ENCODE data around the gene CP. TPM values are rescaled to one million over a fixed set of nuclear protein-coding genes. Genes with fewer than 3 reads are reported as not detected.

Gene CP
- polyA plus RNA-seq, 3 donors: 0.04 TPM; not detected in 2

- H3K36me3 ChIP-seq (replicated peaks in 1 of 2; ENCODE audit: control insufficient read depth in 1 of 2, insufficient read depth in 2 of 2, low read length in 2 of 2): peaks cover 44 to 74% of the 10 kb centered on the region in 2 donors
- H2AFZ ChIP-seq (ENCODE audit: insufficient read depth, low read depth, low read length, poor library complexity, severe bottlenecking): peak overlapping the region; percentile 15
- H3K9ac ChIP-seq (ENCODE audit: insufficient read depth, low read length, poor library complexity, severe bottlenecking): no peak overlapping the region
- H3K27ac ChIP-seq (ENCODE audit: low read depth in 1 of 2, low read length in 2 of 2): peak overlapping the region; percentile 39 to 74
- intact Hi-C loops (cut with micrococcal nuclease): no loop called here
- no peak overlapping the region for H3K4me3 Mint-ChIP-seq
- H3K27ac Mint-ChIP-seq: peak overlapping the region in 6 of 7 donors; percentile 50 to 84 (median 68)
- no peaks in the 10 kb centered on the region for H3K9me3 Mint-ChIP-seq
- no peaks in the 10 kb centered on the region for H4K20me1 ChIP-seq (ENCODE audit: insufficient read depth, low read length)
- peak; percentile 41 to 51 (median 50) for DNase-seq
- no peaks in the 10 kb centered on the region for H3K9me3 ChIP-seq (replicated peaks in 1 of 2; ENCODE audit: control insufficient read depth in 1 of 2, insufficient read depth in 1 of 2, low read length in 2 of 2)
- H3K4me3 ChIP-seq (replicated peaks in 1 of 3; ENCODE audit: low read depth in 2 of 3, low read length in 3 of 3): no peak overlapping the region
- 0% methylated on average over 2 of the region's 2 CpGs for WGBS (ENCODE audit: insufficient coverage)
- TF ChIP-seq CTCF (IDR thresholded peaks at IDR 0.05): no peak
- H3K27me3 ChIP-seq (ENCODE audit: control insufficient read depth in 2 of 2, insufficient read depth in 2 of 2, low read length in 2 of 2): no peaks in the 10 kb centered on the region
- H3K27me3 Mint-ChIP-seq (ENCODE audit: low read depth in 3 of 3): no peaks in the 10 kb centered on the region
- H3K4me1 Mint-ChIP-seq: peaks cover 13% of the 10 kb centered on the region
- peaks cover 12% of the 10 kb centered on the region for H3K79me2 ChIP-seq (ENCODE audit: insufficient read depth, low read length)
- peaks cover 23 to 28% of the 10 kb centered on the region in 2 donors for H3K4me1 ChIP-seq (ENCODE audit: control insufficient read depth in 1 of 2, insufficient read depth in 2 of 2, low read length in 2 of 2)
- no peak overlapping the region for H3K4me2 ChIP-seq (replicated peaks; ENCODE audit: extremely low read depth, low read length, poor library complexity, severe bottlenecking)
- peaks cover 57 to 59% of the 10 kb centered on the region in 2 donors for H3K36me3 Mint-ChIP-seq
These were observed 69.8 kb downstream of the CP start for GRCh38 chr3:149151843-149152242.

- Mint-ChIP-seq H3K27ac (peak overlapping the region in 3 of 7 donors; percentile 19 to 74 (median 31)), H3K27me3 (ENCODE audit: low read depth in 3 of 3) (no peaks in the 10 kb centered on the region)
These were observed 71.2 kb downstream of the CP start for GRCh38 chr3:149150436-149150835.

More at GRCh38 chr3:149150436-149150835, 71.2 kb downstream of the CP start:
- intact Hi-C loops (cut with micrococcal nuclease): no loop called here
- Histone ChIP-seq H3K27ac (ENCODE audit: low read depth in 1 of 2, low read length in 2 of 2) (peak overlapping the region in 1 of 2 donors; percentile 54), H3K4me1 (ENCODE audit: control insufficient read depth in 1 of 2, insufficient read depth in 2 of 2, low read length in 2 of 2) (peaks cover 35 to 39% of the 10 kb centered on the region in 2 donors), H2AFZ (ENCODE audit: insufficient read depth, low read depth, low read length, poor library complexity, severe bottlenecking) (no peak overlapping the region), H3K9me3 (replicated peaks in 1 of 2; ENCODE audit: control insufficient read depth in 1 of 2, insufficient read depth in 1 of 2, low read length in 2 of 2) (no peaks in the 10 kb centered on the region), H3K27me3 (ENCODE audit: control insufficient read depth in 2 of 2, insufficient read depth in 2 of 2, low read length in 2 of 2) (no peaks in the 10 kb centered on the region), H4K20me1 (ENCODE audit: insufficient read depth, low read length) (no peaks in the 10 kb centered on the region), H3K79me2 (ENCODE audit: insufficient read depth, low read length) (peaks cover 12% of the 10 kb centered on the region), H3K4me2 (replicated peaks; ENCODE audit: extremely low read depth, low read length, poor library complexity, severe bottlenecking) (no peak overlapping the region), H3K9ac (ENCODE audit: insufficient read depth, low read length, poor library complexity, severe bottlenecking) (no peak overlapping the region), H3K4me3 (replicated peaks in 1 of 3; ENCODE audit: low read depth in 2 of 3, low read length in 3 of 3) (no peak overlapping the region), H3K36me3 (replicated peaks in 1 of 2; ENCODE audit: control insufficient read depth in 1 of 2, insufficient read depth in 2 of 2, low read length in 2 of 2) (peaks cover 32 to 60% of the 10 kb centered on the region in 2 donors)
- H3K4me1 Mint-ChIP-seq: peaks cover 17% of the 10 kb centered on the region
- no peaks in the 10 kb centered on the region for H3K9me3 Mint-ChIP-seq
- H3K4me3 Mint-ChIP-seq: no peak overlapping the region
- H3K36me3 Mint-ChIP-seq: peaks cover 45% of the 10 kb centered on the region in 2 donors
- TF ChIP-seq CTCF (IDR thresholded peaks at IDR 0.05): no peak
- no peak for DNase-seq
- WGBS (ENCODE audit: insufficient coverage): 96% methylated on average over 6 of the region's 6 CpGs

All from CD14-positive monocyte (primary cell).